Memory B cell (primary cell): ENCODE results near the gene LIMK2.
"Not testable (repeated sequence)": the region's sequence is repeated elsewhere in the genome, so short reads cannot be mapped to it uniquely, and the experiment has no call there.

Source experiments
- ATAC-seq: fragments of 150-1000 bp; cut with Tn5 transposase; 2 replicates; pipeline ENCODE4 v1.10.0; 2021; ENCODE audit warnings: low read depth, mild to moderate bottlenecking, moderate library complexity
- DNase-seq, 2 donors: peaks; one replicate each; pipeline ENCODE4 v3.0.0; 2022; ENCODE audit warnings: low spot score in 2 of 2
- H3K27ac Mint-ChIP-seq: one replicate; pipeline ENCODE4 v1.8.0; 2022; ENCODE audit warnings: mild to moderate bottlenecking, moderate library complexity, mixed read lengths
- H3K27me3 Mint-ChIP-seq: one replicate; pipeline ENCODE4 v1.8.0; 2022; ENCODE audit warnings: mixed read lengths
- H3K36me3 Mint-ChIP-seq: one replicate; pipeline ENCODE4 v1.8.0; 2022; ENCODE audit warnings: mild to moderate bottlenecking, mixed read lengths
- H3K4me1 Mint-ChIP-seq: one replicate; pipeline ENCODE4 v1.8.0; 2022; ENCODE audit warnings: mixed read lengths
- H3K4me3 Mint-ChIP-seq: one replicate; pipeline ENCODE4 v1.8.0; 2022; ENCODE audit warnings: mild to moderate bottlenecking, moderate library complexity, mixed read lengths
- H3K9me3 Mint-ChIP-seq: one replicate; pipeline ENCODE4 v1.8.0; 2022; ENCODE audit warnings: mixed read lengths

Gene LIMK2

DNA sequence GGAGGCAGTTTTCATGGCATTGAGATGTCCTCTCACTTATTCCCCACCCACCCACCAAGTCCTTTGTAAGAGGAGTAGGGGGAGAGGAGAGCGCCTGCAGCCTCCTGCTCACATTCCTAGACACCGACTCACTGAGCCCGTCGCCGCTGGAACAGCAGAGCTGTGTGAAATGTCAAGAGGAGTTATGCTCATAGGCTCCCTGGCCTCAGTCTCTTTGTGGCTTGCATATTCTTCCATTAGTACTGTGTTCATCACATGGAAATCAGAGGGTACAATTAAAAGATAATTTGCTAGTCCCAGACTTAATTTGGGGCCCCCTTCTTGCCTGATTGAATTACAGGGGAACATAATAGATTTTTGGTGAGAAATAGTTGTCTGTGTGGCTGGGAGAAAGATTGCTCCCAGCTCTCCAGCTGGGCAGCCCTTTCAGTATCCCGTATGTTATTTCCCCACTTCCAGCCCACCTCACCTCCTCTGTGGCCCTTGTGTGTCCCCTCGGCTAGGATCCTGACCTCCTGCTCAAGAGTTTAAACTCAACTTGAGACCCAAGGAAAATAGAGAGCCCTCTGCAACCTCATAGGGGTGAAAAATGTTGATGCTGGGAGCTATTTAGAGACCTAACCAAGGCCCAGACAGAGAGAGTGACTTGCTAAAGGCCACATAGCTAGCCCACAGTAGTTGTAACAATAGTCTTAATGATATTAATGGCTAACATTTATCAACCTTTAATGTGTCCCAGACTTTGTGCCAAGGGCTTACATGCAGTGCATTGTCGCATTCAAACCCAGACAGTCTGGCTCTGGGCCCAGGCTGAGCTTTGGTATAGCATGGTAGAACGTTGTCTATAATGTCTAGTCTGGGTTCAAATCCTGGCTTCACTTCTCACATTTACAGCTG, 32.2 kb downstream of the LIMK2 start:
- Mint-ChIP-seq H3K9me3 (no peaks in the 10 kb centered on the region), H3K36me3 (peaks cover 4% of the 10 kb centered on the region), H3K27me3 (no peaks in the 10 kb centered on the region), H3K27ac (no peak overlapping the region), H3K4me3 (no peak overlapping the region), H3K4me1 (peaks cover 7% of the 10 kb centered on the region)
- ATAC-seq (no peak), DNase-seq (no peak)

DNA sequence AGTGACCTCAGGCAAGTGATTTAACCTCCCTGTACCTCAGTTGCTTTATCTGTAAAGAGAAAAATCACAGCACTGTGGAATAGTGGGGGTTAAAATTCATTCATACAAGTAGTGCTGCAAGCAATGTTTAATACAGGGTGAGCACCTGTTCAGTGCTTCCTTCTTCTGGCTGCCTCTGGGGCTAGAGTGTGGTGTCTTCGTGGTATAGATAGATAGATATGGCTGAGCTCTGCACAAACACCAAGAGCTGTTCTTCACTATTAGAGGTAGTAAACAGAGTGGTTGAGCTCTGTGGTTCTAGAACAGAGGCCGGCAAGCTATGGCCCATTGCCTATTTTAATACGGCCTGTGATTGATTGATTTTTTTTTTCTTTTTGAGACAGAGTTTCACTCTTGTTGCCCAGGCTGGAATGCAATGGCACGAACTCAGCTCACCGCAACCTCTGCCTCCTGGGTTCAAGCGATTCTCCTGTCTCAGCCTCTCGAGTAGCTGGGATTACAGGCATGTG, 32.9 kb downstream of the LIMK2 start:
- Mint-ChIP-seq H3K27me3 (no peaks in the 10 kb centered on the region), H3K9me3 (no peaks in the 10 kb centered on the region), H3K4me3 (no peak overlapping the region), H3K4me1 (peaks cover 4% of the 10 kb centered on the region), H3K36me3 (peaks cover 4% of the 10 kb centered on the region), H3K27ac (no peak overlapping the region)
- no peak for DNase-seq
- no peak for ATAC-seq

DNA sequence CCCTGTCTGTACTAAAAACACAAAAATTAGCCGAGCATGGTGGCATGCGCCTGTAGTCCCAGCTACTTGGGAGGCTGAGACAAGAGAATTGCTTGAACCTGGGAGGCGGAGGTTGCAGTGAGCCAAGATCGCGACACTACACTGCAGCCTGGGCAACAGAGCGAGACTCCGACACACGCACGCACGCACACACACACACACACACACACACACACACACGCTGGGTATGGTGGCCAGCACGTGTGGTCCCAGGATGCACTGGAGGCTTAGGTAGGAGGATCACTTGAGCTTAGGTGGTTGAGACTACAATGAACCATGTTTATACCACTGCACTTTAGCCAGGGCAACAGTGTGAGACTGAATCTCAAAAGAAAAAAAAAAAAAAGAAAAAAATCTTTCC, 33.9 kb downstream of the LIMK2 start:
- not testable (repeated sequence) for H3K27ac Mint-ChIP-seq, H3K9me3 Mint-ChIP-seq, H3K4me1 Mint-ChIP-seq, DNase-seq, ATAC-seq, H3K27me3 Mint-ChIP-seq, H3K36me3 Mint-ChIP-seq, H3K4me3 Mint-ChIP-seq

DNA sequence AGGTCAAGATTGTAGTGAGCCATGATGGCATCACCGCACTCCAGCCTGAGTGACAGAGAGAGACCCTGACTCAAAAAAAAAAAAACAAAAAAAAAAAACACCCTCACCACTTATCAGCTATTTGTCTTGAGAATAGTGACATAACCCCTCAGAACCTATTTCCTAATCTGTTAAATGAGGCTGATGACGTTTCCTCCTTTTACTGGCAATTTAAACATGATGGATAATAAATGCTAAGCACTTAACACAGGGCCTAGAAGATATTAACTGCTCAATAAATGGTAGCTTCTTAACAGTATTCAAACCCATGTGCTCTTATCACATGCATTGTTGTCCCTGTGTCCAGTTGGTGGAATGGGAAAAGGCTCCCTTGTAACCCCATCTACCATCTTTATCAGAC, 34.6 kb downstream of the LIMK2 start:
- Mint-ChIP-seq H3K9me3 (no peaks in the 10 kb centered on the region), H3K27me3 (no peaks in the 10 kb centered on the region), H3K4me1 (peaks cover 4% of the 10 kb centered on the region), H3K36me3 (peaks cover 4% of the 10 kb centered on the region), H3K4me3 (no peak overlapping the region), H3K27ac (no peak overlapping the region)
- ATAC-seq, result no peak
- no peak for DNase-seq

DNA sequence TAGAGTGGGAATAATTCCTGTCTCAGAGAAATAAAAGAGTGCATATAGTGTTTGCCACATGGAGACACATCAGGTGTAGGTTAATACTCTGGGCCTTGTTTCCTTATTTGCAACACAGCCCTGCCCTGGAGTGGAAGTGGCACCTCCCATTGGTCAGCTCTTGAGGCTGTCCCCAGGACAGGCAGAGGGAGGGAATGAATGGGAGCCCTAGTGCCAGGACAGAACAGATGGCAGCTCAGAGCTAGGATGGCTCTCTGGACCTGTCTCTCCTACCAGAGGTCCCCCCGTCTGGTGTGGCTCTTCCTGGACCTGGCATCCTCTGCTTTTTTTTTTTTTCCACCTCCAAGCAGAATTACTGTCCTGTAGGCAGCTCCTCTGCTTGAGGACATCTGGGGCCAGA, 35.6 kb downstream of the LIMK2 start:
- DNase-seq (no peak), ATAC-seq (no peak)
- Mint-ChIP-seq H3K4me1 (peaks cover 4% of the 10 kb centered on the region), H3K4me3 (peak overlapping the region; percentile 3), H3K9me3 (no peaks in the 10 kb centered on the region), H3K27me3 (no peaks in the 10 kb centered on the region), H3K36me3 (no peaks in the 10 kb centered on the region), H3K27ac (no peak overlapping the region)

DNA sequence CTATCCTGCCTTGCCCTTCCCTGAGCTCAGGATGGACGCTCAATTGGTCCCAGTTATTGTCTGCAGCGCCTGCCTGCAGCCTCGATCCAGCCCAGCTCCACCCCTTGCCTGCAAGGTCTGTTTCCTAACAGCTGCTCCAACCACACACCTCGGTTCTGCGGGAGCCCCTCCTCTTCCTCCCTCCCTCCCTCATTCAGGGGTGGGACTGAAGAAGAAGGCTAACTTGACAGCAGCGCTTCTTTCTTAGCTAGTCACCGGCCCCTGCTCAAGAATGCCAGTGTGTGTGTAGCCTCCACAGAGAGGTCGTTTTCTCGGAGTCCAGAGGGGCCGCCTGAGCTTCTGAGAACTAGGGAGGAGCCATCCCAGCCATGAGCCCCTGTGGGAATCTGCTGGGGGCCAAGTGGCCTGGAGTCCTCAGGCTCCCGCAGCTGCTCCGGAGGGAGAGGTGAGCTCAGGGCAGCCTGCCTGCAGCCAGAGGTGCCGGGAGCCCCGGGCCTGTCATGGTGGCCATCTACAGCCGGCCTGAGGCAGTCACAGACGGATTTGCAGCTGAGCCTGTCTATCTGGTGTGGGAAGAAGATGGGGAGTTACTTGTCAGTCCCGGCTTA, 36.1 kb downstream of the LIMK2 start:
- no peak overlapping the region for H3K27ac Mint-ChIP-seq
- peak overlapping the region; percentile 3 for H3K4me3 Mint-ChIP-seq
- no peaks in the 10 kb centered on the region for H3K9me3 Mint-ChIP-seq
- DNase-seq, result no peak
- no peaks in the 10 kb centered on the region for H3K27me3 Mint-ChIP-seq
- no peak for ATAC-seq
- no peaks in the 10 kb centered on the region for H3K36me3 Mint-ChIP-seq
- peaks cover 4% of the 10 kb centered on the region for H3K4me1 Mint-ChIP-seq

DNA sequence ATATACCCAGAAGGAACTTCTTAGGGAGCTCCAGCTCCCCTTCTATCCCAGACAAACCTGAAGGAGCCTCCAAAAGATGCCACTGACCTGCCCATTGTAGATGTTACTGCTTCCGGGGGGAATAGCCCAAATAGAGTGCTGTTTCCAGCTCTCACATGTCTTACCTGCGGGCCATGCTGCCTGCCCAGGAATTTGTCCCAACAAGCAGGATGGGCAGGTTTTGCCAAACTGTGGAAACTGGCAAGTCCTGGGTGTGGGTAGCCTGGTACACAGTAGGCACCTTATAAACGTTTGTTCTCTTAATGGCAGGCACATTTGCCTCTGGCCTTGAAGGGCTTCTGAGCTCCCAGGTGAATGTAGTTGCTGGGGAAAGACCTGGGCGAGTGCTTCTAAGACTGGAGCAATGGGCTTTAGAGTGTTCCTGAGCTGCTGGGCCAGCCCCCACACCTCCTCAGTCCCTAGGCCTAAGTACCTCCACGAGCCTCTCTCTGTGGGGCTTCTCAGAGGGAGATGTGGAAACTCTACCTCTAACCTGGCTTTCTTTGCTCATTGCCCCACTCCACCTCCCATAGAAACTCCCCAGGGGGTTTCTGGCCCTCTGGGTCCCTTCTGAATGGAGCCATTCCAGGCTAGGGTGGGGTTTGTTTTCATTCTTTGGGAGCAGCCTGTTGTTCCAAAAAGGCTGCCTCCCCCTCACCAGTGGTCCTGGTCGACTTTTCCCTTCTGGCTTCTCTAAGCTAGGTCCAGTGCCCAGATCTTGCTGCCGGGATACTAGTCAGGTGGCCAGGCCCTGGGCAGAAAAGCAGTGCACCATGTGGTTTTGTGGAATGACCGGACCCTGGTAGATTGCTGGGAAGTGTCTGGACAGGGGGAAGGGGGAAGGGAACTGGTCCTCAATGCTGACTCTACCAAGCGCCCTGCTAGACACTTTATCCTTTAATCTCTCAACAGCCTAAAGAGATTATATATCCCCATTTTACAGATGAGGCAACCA, 37.2 kb downstream of the LIMK2 start:
- H3K27me3 Mint-ChIP-seq, result no peaks in the 10 kb centered on the region
- ATAC-seq (no peak), DNase-seq (no peak)
- no peak overlapping the region for H3K27ac Mint-ChIP-seq
- H3K4me3 Mint-ChIP-seq, result no peak overlapping the region
- H3K9me3 Mint-ChIP-seq, result no peaks in the 10 kb centered on the region
- H3K36me3 Mint-ChIP-seq, result no peaks in the 10 kb centered on the region
- peaks cover 4% of the 10 kb centered on the region for H3K4me1 Mint-ChIP-seq

DNA sequence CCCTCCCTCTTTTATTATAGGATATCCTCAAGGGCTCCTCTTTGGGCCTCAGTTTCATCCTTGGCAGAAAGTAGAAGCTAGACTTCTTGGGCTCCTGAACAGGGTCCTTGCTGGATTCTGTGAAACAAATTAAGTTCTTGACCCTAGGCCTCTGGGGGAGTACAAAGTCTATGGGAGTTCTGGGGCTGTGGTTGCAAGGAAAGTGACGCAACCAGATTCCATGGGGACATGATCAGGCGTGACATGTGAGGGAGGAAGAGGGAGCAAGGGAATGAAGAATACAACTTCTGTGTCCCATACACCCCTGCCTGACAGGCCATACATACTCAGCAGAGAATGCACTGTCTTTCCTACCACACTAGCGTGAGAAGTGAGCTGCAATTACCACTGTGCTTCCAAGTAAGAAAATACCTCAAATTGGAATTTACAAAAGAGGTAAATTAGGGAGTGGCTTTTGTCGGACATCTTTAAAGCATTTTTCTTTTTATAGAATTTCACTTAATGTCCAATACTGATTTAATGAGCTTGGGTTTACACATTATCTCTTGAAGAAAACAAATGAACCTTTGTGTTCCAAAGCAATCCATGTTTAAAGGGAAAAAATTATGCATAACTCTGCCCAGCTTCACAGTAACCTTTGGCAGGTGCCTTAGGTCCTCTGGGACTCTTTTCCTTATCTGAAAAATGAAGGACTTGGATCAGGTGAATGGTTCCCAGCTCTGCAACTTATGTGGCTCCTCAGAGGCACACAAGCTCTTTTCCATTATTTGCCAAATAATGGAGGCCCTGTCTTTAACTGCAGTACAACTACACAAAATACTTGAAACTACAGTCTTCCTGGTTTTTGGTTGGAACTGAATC, 38.9 kb downstream of the LIMK2 start:
- no peak for DNase-seq
- Mint-ChIP-seq H3K4me1 (peaks cover 15% of the 10 kb centered on the region), H3K9me3 (no peaks in the 10 kb centered on the region), H3K4me3 (no peak overlapping the region), H3K27me3 (no peaks in the 10 kb centered on the region), H3K36me3 (no peaks in the 10 kb centered on the region), H3K27ac (no peak overlapping the region)
- no peak for ATAC-seq

DNA sequence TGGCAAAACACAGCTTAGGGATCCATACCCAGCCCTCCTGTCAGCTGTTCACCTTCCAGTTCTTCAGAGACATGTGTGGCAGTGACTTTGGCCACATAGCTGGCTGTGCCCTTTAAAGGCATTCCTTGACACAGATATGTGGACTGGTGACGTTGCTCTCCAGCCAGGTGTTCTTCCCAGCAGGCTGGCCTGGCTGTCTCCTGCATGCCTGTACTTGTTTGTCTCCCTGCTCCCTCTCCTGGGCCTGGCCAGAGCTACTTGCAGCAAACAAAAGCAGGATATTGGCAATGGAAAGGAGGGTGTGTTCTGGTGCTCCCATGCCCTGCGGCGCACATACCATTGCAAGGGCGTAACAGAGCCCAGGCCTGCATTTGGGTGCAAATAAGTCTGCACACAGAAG, 41.9 kb downstream of the LIMK2 start:
- no peak for ATAC-seq
- no peak overlapping the region for H3K4me3 Mint-ChIP-seq
- no peaks in the 10 kb centered on the region for H3K27me3 Mint-ChIP-seq
- peaks cover 8% of the 10 kb centered on the region for H3K36me3 Mint-ChIP-seq
- peak overlapping the region; percentile 35 for H3K27ac Mint-ChIP-seq
- H3K9me3 Mint-ChIP-seq, result no peaks in the 10 kb centered on the region
- peaks cover 14% of the 10 kb centered on the region for H3K4me1 Mint-ChIP-seq
- no peak for DNase-seq

DNA sequence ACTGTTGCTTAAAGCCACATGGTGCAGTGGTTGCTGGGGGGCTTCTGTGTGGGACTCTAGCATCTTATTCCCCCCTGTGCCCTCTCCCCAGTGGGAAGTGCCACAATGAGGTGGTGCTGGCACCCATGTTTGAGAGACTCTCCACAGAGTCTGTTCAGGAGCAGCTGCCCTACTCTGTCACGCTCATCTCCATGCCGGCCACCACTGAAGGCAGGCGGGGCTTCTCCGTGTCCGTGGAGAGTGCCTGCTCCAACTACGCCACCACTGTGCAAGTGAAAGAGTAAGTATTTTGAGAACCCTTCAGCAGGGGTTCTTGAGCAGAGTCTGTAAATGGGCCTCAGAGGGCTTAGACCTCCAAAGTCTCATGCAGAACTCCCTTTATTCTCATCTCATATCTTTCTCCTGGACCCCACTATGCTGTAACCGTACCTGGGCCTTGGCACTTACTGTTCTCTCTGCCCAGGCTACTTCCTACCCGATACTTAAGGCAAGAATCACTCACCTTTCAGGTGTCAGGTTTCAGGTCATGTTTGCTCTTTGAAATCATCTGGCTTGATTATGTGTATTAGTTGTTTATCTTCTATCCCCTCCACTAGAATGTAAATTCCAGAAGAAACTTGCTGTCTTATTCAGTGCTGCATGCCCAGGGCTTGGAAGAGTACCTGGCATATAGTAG, 47.8 kb downstream of the LIMK2 start:
- no peak for DNase-seq
- peaks cover 24% of the 10 kb centered on the region for H3K36me3 Mint-ChIP-seq

DNA sequence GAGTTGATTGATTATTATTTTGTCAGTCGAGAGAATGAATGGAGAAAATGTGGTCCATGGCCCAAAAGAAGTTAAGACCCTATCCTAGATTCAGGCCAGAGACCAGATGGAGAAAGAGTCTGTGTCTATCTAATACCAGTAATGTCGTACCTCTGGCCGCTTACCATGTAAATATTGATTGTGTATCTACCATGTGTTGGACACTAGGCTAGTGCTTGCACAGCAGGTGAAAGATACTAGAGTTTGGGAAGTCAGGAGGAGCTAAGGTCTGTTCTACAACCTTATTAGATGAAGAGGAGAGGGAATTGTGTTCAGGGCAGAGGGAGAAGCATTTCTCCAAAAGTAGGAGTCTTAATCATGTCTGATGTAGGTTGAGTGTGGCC, 48.4 kb downstream of the LIMK2 start:
- Mint-ChIP-seq H3K4me1 (peaks cover 5% of the 10 kb centered on the region), H3K27ac (no peak overlapping the region), H3K36me3 (peaks cover 24% of the 10 kb centered on the region), H3K9me3 (no peaks in the 10 kb centered on the region), H3K27me3 (no peaks in the 10 kb centered on the region), H3K4me3 (no peak overlapping the region)
- DNase-seq (no peak), ATAC-seq (no peak)

More for the DNA sequence above, 47.8 kb downstream of the LIMK2 start:
- Mint-ChIP-seq H3K27me3 (no peaks in the 10 kb centered on the region), H3K9me3 (no peaks in the 10 kb centered on the region), H3K27ac (no peak overlapping the region), H3K4me1 (peaks cover 10% of the 10 kb centered on the region), H3K4me3 (no peak overlapping the region)
- ATAC-seq, result no peak

DNA sequence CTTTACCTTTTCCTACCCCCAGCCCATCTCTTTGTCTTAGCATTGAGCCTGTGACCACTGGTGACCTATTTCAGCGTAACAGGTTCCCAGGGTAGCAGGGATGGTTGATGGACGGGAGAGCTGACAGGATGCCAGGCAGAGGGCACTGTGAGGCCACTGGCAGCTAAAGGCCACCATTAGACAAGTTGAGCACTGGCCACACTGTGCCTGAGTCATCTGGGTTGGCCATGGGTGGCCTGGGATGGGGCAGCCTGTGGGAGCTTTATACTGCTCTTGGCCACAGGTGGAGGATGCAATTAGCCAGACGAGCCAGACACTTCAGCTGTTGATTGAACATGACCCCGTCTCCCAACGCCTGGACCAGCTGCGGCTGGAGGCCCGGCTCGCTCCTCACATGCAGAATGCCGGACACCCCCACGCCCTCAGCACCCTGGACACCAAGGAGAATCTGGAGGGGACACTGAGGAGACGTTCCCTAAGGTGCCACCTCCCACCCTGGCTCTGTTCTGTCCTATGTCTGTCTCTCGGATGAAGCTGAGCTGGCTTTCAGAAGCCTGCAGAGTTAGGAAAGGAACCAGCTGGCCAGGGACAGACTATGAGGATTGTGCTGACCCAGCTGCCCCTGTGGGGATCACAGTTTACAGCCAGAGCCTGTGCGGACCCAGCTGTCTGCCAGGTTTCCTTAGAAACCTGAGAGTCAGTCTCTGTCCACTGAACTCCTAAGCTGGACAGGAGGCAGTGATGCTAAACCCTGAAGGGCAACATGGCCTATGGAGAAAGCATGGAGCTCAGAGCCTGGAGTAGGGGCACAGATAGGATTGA, 50.4 kb downstream of the LIMK2 start:
- no peak overlapping the region for H3K4me3 Mint-ChIP-seq
- no peak overlapping the region for H3K27ac Mint-ChIP-seq
- no peaks in the 10 kb centered on the region for H3K27me3 Mint-ChIP-seq
- no peaks in the 10 kb centered on the region for H3K4me1 Mint-ChIP-seq
- no peak for DNase-seq
- no peak for ATAC-seq
- peaks cover 21% of the 10 kb centered on the region for H3K36me3 Mint-ChIP-seq
- H3K9me3 Mint-ChIP-seq, result no peaks in the 10 kb centered on the region
